Ramos (cell line): Measurements from ENCODE around the gene INPP5A.
"Not testable (repeated sequence)": the region's sequence is repeated elsewhere in the genome, so short reads cannot be mapped to it uniquely, and the experiment has no call there.

ENCODE experiments used
- in situ Hi-C: fragments of 300-500 bp; cut with MboI; formaldehyde crosslinking; loops from one replicate; pipeline ENCODE4 v1.14.3; 2022; ENCODE audit warnings: low sequenced_read_pairs; ENCODE audit not compliant: unreplicated experiment

Gene INPP5A

DNA sequence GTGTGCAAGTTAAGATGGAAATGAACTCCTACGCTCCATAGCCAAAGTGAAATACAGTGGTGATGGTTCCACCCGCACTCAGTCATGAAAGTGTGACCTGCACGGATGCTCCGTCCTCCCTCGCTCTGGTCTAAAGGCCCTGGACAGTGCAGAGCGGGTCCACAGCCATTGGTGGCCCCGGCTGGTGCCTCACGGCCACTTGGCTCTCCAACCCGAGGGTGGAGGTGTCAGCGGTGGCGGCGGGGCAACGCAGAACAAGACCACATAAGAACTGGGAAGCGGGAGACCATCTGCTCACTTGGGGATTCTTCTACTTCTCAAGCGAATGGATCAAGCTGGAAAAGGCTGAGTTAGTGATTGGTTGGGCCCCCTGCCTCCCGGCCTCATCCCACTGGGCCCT, 187.6 kb downstream of the INPP5A start:
- in situ Hi-C loops, result no loop called here

DNA sequence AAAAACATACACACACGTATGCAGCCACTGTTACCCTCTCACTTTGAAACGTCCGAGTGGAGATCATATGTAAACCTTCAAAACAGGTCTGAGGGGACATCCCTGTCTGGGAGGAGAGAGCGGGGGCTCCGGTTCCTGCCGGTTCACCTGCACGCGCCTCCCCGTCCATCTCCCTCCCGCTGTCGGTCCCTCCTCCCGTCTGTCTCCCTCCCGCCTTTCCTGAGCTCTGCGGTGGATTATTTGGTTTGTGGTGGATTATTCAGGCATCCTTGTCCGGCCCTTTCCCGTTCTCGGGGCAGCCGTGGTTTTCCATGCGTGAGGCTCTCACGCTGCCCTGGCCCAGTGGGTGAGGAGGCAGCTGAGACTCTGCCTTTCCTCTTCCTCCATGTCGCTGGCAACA, 188.6 kb downstream of the INPP5A start:
- in situ Hi-C loops, result no loop called here

DNA sequence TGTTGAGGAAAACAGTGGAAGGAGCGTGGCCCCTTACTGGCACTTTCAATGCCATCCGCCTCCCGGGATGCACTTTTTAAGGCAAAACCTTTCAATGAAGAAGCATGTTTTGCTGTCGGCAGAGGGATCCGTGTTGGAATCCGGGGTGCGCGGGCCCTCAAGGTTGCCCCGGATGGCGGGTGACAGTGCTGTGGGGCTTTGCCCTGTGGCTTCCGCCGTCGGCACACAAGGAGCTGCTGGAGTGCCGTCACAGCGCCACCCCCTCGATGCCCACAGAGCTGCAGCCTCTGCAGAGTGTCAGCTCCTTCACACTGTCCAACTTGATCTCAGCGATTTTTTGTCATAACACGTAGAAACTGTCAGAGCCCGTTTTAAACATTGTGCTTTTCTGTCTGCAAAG, 189.4 kb downstream of the INPP5A start:
- in situ Hi-C loops, result no loop called here

DNA sequence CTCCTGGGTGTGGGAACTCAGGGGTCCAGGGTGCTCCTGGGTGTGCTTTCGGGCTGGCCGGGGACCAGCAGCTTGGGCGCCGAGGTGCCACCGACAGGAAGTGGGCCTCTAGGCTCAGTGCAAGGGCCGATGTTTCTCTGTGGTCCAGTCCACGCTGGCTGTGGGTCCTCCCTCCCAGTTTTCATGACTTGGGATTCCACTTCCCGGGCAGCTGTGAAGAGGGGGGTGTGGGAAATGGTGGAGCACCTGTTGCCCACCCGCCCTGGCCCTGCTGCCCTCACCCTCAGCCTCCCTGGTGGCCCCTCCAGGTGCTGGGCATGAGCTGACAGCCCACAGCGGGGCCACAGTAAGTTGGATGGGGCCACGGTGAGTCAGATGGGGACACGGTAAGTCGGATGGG, 189.8 kb downstream of the INPP5A start:
- in situ Hi-C loops, result no loop called here

DNA sequence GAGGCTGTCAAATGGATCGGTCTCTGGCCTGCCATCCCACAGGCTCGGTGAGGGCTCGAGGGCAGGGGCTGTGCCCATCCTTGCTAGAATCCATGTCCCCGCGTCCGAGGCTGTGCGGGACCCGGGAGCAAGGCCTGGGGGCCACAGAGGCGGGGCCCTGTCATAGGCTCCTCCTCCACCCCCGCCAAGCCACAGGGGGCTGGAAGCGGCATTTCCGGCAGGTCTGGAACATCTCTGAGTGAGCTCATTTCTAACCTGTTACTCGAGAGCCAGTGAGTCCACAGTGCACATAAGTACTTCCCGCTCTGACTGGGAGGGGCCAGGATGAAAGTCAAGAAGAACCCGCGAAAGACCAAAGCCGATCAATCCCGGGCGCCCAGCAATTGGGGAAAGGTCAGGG, 190.7 kb downstream of the INPP5A start:
- in situ Hi-C loops, result no loop called here

DNA sequence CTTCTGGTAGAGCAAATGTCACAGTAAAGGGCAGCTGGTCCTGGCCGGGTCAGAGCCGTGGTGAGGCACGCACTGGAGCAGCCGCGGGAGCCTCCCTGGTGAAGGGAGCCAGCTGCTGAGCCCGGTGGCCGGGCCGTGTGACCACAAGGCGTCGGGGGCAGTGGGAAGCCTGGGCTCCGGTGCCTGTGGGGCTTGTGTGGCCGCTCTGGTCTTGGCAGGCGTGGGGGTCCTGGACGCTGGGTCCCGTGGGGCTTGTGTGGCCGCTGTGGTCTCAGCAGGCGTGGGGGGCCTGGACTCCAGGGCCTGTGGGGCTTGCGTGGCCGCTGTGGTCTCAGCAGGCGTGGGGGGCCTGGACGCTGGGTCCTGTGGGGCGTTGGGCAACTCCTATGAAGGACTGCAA, 191.2 kb downstream of the INPP5A start:
- in situ Hi-C loops, result no loop called here

DNA sequence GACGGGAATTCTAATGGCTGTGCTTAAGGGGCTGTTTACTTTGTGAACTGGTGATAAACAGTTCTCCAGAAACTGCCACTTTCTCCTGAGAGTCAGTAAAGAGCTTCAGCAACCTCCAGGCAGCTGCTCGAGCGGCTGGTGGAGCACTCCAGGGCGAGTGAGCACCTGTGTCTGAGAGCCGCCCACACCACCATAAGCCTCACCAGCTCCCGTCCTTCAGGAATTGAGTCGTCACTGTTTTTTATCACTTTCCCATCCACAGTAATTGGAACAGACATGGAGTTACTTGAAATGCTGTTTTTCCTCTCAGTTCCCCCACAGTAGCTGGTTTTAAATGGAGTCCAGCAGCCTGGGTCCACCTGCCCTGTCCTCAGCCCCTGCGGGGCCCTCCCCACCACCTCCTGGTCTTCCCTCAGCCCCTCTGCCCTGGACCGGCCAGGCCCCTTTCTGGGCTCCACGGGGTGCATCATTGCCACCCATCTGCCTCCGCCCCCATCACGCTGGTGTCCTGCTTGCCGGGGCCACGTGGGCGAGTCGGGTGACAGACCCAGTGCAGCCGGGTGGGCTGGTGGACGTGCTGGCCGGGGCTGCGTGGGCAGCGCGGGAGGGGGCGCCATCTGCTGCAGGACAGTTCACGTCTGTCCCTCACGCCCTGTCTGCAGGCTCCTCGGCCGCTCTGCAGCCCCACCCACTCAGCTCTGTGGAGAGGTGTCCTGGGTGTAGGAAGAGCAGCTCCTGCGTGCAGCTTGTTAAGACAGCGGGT, 192.4 kb downstream of the INPP5A start:
- in situ Hi-C loops, result no loop called here

DNA sequence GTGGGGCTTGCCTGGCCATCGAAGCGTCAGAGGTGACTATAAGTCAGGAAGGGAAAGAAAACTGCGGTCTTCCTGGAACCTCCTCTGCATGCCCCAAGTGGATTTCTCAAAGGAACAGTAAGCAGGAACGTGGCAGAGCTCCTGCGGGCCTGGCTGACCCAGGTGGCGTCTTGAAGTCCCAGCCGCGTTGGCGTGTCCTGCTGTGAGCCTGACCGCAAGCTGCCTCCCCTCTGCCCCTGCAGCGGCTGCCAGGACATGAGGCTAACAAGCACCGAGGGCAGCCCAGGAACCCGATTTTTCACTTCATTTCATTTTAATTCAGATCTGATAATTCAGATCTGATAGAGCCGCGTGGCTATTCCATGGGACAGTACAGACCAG, 193.0 kb downstream of the INPP5A start:
- in situ Hi-C loops, result no loop called here

DNA sequence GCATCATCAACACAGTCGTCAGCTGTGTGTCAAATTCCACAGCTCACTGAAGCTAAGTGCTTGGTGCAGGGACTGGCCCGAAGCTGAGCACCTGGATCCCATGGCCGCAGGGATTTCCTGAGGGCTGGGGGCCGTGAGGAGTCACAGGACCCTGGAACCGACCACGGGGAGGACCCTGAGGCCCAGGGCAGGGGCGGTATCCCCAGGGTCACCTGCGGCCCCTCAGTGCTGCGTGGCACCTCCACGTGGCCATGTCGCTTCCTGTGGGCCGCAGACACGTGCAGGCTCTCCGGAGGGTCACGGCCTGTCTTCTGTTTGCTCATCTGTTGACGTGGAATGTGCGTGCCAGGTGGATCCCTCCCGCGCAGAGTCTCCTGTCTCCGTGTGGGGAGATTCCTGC, 194.9 kb downstream of the INPP5A start:
- in situ Hi-C loops, result no loop called here

DNA sequence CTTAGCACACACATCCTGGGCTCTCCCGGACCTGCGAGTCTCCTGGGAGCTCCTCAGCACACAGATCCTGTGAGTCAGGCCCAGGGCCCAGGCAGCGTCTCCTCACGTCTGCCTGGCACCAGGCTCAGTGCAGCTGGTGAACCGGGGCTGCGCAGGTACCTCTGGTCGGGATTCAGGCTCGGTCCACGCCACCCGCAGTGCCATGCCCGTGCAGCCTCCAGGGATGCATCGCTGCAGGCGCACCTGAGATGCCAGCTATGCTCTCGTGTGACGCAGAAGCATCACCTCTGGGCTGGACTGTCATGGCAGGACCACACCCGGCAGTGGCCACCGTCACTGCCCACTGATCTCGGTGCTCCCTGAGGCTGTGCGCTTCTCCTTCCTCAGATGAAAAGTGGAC, 196.3 kb downstream of the INPP5A start:
- in situ Hi-C loops, result no loop called here

DNA sequence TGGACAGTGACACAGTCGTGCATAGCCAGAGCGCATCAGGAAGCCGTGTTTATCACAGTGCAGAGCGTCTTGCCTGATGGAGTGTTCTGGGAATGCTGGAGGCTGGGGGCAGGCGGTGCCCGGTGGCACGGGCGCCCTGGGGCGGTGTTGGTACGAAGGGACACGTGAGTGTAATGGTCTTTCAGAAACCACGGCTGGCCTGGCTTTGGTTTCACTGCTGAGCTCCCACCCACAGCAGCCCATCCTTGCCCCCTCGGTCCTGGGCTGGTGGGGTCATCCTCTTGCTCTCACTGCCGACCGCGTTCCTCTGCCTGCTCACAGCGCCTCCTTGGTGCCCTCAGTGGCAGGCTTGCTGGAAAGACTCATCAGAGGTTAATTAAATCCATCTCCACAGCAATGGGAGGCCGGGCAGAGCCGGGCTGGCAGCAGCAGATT, 197.8 kb downstream of the INPP5A start:
- in situ Hi-C loops, result no loop called here

DNA sequence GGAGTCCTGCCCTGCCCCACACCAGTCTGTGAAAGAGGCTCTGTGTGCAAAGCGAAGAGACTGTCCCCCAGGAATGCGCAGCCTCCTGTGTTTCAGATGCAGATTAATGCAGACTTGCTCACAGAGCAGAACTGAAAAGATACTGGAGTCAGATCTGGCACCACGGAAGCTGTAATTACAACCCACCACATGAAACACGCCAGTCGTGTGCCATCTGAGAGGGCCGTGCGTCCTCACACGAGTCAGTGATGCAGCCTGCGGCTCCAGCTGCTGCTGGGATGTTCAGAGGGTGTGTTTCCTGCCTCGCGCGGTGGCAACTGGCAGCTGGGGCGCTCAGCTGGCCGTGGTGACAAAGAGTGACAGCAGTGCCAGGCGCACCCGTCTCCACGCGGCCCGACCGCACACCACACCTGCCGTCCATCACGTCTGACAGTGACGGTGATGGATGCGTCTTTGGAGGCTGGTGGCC, 198.4 kb downstream of the INPP5A start:
- in situ Hi-C loops, result no loop called here

DNA sequence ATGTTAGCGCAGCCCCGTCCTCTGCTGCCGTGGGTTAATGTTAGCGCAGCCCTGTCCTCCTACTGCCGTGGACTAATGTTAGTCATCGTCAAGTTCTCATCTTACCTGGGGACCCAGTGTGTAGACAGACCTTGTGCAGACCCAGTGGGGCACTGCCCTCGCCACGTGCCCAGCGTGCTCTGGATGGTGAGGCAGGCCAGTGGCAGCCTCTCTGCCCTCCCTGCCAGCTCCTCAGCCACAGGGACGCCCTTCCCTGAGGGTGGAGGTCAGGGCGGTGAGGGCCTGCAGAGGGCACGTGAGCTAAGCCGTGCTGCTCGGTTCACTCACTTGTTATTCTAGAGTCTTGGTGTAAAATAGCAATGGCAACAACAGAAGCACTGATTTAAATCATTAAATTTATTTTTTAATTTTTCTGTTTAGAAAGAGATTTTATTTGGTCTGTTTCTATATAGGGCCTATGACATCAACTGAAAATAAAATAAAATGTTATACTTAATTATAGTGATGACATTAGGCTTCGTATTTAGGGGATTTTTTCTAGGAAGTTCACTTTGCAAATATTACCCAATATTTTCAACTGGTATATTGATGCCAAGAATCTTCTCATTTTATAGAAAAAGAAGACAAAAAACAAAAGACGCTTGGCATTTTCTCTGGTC, 199.9 kb downstream of the INPP5A start:
- in situ Hi-C loops, result no loop called here

DNA sequence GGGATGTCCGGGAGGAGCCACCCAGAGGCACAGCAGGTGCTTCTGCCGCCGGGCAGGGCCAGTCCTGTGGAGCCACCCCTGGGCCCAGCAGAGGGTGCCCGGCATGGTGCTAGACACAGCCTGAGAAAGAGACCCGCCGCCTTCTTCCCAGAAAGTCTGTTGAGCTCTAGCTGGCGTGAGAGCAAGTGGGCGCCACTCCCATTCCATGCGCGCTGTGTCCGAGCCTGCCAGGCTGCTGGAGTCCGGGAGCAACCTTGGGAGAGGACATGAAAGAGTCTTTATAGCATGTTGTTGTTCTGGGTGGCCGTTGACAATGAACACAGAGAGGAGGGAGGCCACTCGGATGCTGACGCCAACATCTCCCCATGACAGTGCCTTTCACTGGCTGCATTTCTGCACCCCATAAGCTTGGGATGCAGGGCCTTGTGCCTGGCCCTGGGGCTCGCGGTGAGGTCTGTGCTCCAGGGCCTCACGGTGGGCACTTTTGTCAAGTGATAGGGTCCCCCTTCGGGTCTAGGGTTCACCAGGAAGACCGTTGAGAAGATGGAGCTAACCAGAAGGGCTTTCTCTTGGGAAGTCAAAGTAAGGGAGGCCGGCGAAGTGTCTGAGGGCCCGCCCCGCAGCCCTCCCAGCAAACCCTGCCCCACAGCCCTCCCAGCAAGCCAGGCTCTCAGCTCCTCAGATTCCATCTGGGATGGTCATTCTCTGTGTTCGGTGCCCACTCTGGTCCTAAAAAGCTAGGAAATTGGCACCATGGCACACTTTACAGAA, 201.1 kb downstream of the INPP5A start:
- in situ Hi-C loops, result no loop called here

DNA sequence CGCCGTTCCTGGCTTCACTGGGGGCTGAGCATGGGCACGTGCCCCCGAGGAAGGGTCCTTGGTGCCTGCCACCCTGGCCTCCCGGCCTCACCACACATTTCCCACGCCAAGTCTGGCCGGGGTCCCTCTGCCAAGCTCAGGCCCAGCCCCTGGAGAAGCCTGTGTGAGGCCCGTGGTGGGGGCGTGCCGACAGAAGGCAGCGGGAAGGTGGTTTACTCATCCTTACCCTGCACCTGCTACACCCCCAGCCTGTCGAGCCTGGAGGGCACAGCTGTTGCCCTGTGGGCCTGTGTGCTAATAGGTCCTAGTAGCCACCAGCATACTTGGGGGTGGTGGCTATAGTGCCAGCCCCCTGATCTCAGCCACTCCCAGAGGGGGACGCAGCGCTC, 201.6 kb downstream of the INPP5A start:
- in situ Hi-C loops, result no loop called here

DNA sequence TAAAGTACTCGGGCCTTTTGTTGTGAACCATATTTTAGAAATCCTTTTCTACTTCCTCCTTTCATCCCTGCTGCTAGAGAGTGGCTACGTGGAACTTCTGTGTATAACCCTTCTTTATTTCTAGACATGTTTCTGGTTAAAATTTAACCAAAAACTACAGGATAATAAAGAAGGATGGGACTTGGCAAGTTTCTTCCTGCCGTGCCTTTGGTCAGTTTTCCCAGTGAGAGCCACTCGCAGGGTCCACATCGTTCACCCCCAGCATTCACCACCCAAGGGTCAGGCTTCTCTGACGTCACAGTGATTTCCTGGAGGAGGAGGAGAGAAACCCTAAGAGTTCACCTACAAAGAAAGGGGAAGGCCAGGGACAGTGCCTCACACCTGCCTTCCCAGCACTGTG, 203.0 kb downstream of the INPP5A start:
- in situ Hi-C loops, result no loop called here

DNA sequence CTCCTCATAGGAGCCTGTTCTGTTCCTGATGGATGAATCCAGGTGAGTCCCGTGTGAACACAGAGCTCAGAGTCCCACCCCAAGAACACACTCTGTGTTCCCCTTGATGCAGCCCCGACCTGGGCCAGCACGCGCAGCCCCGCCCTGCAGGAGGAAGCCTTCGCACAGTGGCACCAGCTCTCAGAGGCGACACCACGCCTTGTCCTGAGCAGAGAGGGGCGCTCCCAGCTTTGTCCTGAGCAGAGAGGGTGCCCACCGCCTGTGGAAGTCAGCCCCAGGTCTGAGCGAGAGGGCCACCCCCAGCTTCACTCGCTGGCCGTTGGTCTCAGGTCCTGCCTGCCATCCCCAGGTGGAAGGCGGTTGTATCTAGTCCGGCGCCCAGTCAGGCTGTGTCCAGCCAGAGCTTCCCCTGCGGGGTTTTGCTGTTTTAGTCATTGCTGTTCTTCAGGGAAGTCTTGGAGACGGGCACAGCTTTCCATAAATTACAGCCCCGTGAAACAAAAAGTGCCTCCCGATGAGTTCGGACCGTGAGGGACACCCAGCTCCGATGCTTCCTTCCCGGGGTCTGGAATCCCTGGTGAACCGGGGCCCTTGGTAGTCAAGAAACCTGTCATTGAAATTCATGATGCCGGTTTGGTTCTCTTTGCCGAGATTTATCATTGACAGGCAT, 204.7 kb downstream of the INPP5A start:
- in situ Hi-C loops, result no loop called here

DNA sequence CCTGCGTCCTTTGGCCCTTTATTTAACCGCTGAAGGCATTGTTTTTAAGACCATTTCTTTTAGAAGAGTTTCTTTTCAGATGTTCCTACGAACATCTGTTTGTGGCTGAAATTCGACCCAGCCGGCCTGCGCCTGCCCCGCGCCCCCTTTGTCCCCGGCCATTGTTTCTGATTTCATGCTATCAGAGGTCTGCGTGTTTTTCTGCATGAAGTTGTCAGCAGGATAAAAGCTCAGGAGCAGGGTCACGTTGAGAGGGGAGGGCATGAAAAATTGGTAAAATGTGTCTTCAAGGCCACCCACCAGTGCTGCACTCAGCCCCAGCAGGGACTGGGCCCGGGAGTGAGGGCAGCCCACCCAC, 205.2 kb downstream of the INPP5A start:
- in situ Hi-C loops, result no loop called here

DNA sequence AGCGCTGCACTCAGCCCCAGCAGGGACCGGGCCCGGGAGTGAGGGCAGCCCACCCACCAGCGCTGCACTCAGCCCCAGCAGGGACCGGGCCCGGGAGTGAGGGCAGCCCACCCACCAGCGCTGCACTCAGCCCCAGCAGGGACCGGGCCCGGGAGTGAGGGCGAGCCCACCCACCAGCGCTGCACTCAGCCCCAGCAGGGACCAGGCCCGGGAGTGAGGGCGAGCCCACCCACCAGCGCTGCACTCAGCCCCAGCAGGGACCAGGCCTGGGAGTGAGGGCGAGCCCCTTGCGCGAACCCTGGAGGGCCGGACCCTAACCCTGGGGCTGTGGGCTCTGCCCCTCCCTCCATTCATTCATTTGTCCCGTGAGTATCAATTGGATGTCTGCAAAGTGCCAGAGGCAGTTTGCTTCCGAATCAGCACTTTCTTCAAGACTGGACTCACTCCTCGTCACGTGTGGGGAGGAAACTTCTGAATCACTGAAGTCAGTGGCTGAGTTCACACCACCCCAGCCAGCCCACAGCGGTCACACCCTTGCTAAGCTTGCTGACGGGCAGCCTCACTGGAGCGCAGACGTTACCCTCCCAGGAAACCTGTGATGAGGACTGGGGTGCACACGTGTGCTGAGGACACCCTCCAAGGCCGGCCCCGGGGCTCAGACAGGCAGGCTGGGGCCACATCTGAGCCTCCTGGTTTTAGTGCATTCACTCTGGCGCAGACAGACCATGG, 205.8 kb downstream of the INPP5A start:
- in situ Hi-C loops, result not testable (repeated sequence)

DNA sequence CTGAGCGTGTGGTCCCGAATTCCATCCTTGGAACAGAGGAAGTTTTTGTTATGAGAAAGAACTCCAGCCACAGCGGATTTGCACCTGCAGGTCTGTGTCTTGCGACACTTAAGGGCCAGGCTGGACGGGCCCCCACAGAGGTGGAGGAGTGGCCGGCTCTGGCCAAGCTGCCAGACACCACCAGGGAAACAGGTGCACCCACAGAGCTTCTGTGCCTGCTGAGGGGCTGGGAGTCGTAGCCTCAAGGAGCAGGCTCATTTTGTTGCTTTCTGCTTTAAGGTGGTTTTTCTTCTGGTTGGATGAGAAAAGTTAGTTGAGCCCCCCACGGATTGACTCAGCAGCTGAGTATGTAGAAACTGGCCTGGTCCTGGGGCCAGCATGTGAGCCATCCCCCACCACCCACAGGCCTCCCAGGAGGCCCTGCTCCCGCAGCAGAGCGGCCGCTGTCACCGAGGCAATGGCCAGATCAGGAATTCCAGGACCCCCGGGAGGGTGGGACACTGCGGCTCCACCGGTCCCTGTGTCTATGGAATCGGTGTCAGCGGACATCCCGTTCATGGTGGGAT, 206.4 kb downstream of the INPP5A start:
- in situ Hi-C loops, result no loop called here
